GM21786 (cell line): ENCODE results near the gene CARD6.
"Not testable (repeated sequence)": the region's sequence is repeated elsewhere in the genome, so short reads cannot be mapped to it uniquely, and the experiment has no call there.

Experiments used
- ATAC-seq: cut with Tn5 transposase; IDR thresholded peaks from one replicate; pipeline ENCODE4 v1.9.1; 2021; ENCODE audit not compliant: unreplicated experiment

The CARD6 gene

GRCh38 chr5:40841068-40841805, at the start of gene CARD6:
Gene CARD6 (plus strand): TSS chr5:40841367. CDS start chr5:40841383, 16 bp downstream.
- peak; percentile 60 for ATAC-seq

- ATAC-seq, result no peak
Measured at GRCh38 chr5:40791715-40792139, 49.4 kb upstream of the CARD6 start.

- not testable (repeated sequence) for ATAC-seq
Measured at GRCh38 chr5:40792691-40793090, 48.5 kb upstream of the CARD6 start.

- ATAC-seq, result not testable (repeated sequence)
Measured at GRCh38 chr5:40794340-40794739, 46.8 kb upstream of the CARD6 start.

- ATAC-seq, result not testable (repeated sequence)
Measured at GRCh38 chr5:40794877-40795276, 46.3 kb upstream of the CARD6 start.

- ATAC-seq, result no peak
Measured at GRCh38 chr5:40796487-40796889, 44.7 kb upstream of the CARD6 start.

- peak; percentile 33 for ATAC-seq
Measured at GRCh38 chr5:40797273-40798011, 43.7 kb upstream of the CARD6 start.

- peak; percentile 96 for ATAC-seq
Measured at GRCh38 chr5:40798012-40798800, 43.0 kb upstream of the CARD6 start, which contains the start of gene PRKAA1. Gene PRKAA1 (minus strand): TSS chr5:40798374. CDS start chr5:40798189, 185 bp downstream.

- no peak for ATAC-seq
Measured at GRCh38 chr5:40798801-40799210, 42.4 kb upstream of the CARD6 start.

- ATAC-seq, result no peak
Measured at GRCh38 chr5:40799258-40799657, 41.9 kb upstream of the CARD6 start.

- no peak for ATAC-seq
Measured at GRCh38 chr5:40801771-40802562, 39.2 kb upstream of the CARD6 start.

- no peak for ATAC-seq
Measured at GRCh38 chr5:40812125-40812524, 29.0 kb upstream of the CARD6 start.

GRCh38 chr5:40813698-40814281, 27.4 kb upstream of the CARD6 start:
- no peak for ATAC-seq

GRCh38 chr5:40823459-40823858, 17.7 kb upstream of the CARD6 start:
- no peak for ATAC-seq

GRCh38 chr5:40825461-40826043, 15.6 kb upstream of the CARD6 start:
- not testable (repeated sequence) for ATAC-seq

- ATAC-seq, result no peak
Measured at GRCh38 chr5:40826489-40827187, 14.5 kb upstream of the CARD6 start.

- no peak for ATAC-seq
Measured at GRCh38 chr5:40827188-40827977, 13.8 kb upstream of the CARD6 start.

GRCh38 chr5:40828021-40828631, 13.0 kb upstream of the CARD6 start:
- ATAC-seq, result no peak
